AG09309 (cell line): Measurements from ENCODE around the gene NKAIN2.

Source experiments
- DNase-seq: peaks from one replicate; pipeline ENCODE4 v3.0.0-alpha.2; 2010; ENCODE audit warnings: low read depth
- H3K4me3 ChIP-seq: 2 replicates; pipeline ENCODE4 v1.5.1; 2011; ENCODE audit warnings: mild to moderate bottlenecking, low read depth, low read length, moderate library complexity; ENCODE audit not compliant: control insufficient read depth
- CTCF ChIP-seq: IDR thresholded peaks from 2 replicates; pipeline ENCODE4 v1.5.1; 2011; ENCODE audit warnings: mild to moderate bottlenecking, low read depth, low read length, inconsistent platforms; ENCODE audit not compliant: insufficient read depth, control insufficient read depth; ENCODE audit errors: missing control alignments

NKAIN2 gene

DNA sequence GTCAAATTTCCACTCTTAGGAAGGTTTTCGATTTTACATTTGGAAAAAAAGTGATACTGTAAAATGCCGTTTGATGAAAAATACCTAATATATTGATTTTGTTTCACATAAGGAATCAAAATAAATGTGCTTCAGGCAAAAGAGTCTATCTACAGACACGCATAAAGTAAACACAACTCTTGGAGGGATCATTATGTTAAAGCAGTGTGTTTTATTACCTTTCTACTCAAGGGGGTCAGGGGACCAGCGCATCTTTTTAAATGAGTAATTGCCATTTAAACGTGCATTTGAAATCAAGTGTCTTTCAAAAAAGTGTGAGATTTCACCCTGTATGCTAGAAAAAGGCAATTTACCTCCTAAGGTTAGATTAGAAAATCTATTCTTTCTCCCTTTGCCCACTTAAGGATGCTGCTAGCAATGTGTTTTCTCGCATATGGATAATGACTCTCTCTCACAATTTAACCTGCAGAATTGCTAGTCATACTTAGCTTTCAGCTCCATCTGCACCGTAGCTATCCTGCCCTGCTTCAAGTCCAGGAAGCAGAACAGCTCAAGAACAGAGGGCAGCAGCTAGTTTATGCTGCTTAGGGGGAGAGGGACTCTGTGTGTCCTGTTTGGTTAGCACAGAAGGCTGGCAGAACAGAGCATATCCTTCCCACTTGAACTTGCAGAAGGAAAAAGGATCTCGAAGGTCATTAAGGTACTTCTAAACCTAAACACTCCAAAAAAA is 35.0 kb downstream of the NKAIN2 start:
- H3K4me3 ChIP-seq, result no peak overlapping the region
- no peak for DNase-seq
- no peak for TF ChIP-seq CTCF

- TF ChIP-seq CTCF, result no peak
- DNase-seq, result no peak
- no peak overlapping the region for H3K4me3 ChIP-seq
Measured at GRCh38 chr6:123841067-123841896, 37.6 kb downstream of the NKAIN2 start.

DNA sequence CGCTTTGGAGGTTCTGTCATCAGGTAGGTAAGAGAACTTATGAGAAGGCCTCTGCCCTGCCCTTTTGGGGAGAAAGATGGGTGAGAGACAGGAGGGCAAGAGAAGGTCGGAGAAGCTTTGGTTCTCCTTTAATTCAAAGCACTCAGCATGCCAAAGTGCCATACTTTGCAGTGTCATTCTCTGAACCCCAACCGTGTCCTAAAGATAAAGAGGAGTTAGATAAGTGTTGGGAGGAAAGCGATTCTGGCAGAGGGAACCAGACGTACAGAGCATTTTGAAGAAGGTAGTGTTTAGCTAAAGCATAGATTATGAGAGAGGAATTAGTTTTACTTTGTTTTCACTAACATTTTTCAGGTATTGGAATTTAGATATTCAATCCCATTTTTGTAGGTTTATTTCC is 40.3 kb downstream of the NKAIN2 start:
- H3K4me3 ChIP-seq, result no peak overlapping the region
- DNase-seq, result no peak
- no peak for TF ChIP-seq CTCF

GRCh38 chr6:123848347-123848746 is 44.7 kb downstream of the NKAIN2 start:
- H3K4me3 ChIP-seq, result no peak overlapping the region
- no peak for DNase-seq
- no peak for TF ChIP-seq CTCF

- TF ChIP-seq CTCF, result no peak
- DNase-seq, result no peak
Measured at GRCh38 chr6:123849406-123849805, 45.7 kb downstream of the NKAIN2 start.

DNA sequence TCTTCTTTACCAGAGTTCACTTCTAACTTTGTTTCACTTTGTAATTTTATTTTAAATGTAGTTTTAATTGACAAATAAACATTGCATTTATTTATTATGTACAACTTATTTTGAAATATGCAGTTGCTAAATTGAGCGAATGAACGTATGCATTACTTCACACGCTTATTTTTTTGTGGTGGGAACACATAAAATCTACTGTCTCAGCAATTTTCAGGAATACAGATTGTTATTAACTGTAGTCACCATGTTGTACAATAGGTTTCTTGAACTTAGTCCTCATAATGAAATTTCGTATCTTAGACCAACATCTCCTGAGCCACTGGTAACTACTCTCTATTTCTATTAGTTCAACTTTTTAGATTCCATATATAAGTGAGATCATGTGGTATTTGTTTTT is 46.9 kb downstream of the NKAIN2 start:
- DNase-seq, result no peak
- no peak for TF ChIP-seq CTCF

More at GRCh38 chr6:123849406-123849805, 45.7 kb downstream of the NKAIN2 start:
- no peak overlapping the region for H3K4me3 ChIP-seq

More for the DNA sequence above, 46.9 kb downstream of the NKAIN2 start:
- no peak overlapping the region for H3K4me3 ChIP-seq
